Rectal smooth muscle tissue (tissue), 1 donor: Measurements from ENCODE around the gene C19orf67.
A peak's percentile ranks its signal among the peaks of the same experiment; 100 is the strongest.

Experiments used
- H3K27ac ChIP-seq: one replicate; pipeline ENCODE4 v1.7.0; 2013; ENCODE audit warnings: low read depth, low read length, inconsistent platforms
- H3K27me3 ChIP-seq: one replicate; pipeline ENCODE4 v1.7.0; 2013; ENCODE audit warnings: low read length; ENCODE audit not compliant: control insufficient read depth, insufficient read depth
- H3K36me3 ChIP-seq: one replicate; pipeline ENCODE4 v1.7.0; 2013; ENCODE audit warnings: low read length; ENCODE audit not compliant: control insufficient read depth, insufficient read depth
- H3K4me1 ChIP-seq: one replicate; pipeline ENCODE4 v1.7.0; 2013; ENCODE audit warnings: low read length; ENCODE audit not compliant: control insufficient read depth, insufficient read depth
- H3K4me3 ChIP-seq: one replicate; pipeline ENCODE4 v1.7.0; 2013; ENCODE audit warnings: low read length
- H3K9ac ChIP-seq: one replicate; pipeline ENCODE4 v1.7.0; 2013; ENCODE audit warnings: low read length

Gene C19orf67

GRCh38 chr19:14103310-14103709 is 17.7 kb upstream of the C19orf67 start:
- H3K9ac ChIP-seq: no peak overlapping the region

GRCh38 chr19:14102756-14103155 is 17.2 kb upstream of the C19orf67 start:
- Histone ChIP-seq H3K4me1 (peaks cover 5% of the 10 kb centered on the region), H3K27me3 (no peaks in the 10 kb centered on the region), H3K4me3 (no peak overlapping the region), H3K27ac (no peak overlapping the region), H3K36me3 (peaks cover 17% of the 10 kb centered on the region), H3K9ac (no peak overlapping the region)

More at GRCh38 chr19:14103310-14103709, 17.7 kb upstream of the C19orf67 start:
- Histone ChIP-seq H3K4me1 (peaks cover 8% of the 10 kb centered on the region), H3K27ac (no peak overlapping the region), H3K36me3 (peaks cover 14% of the 10 kb centered on the region), H3K27me3 (no peaks in the 10 kb centered on the region), H3K4me3 (no peak overlapping the region)

GRCh38 chr19:14102102-14102696 is 16.6 kb upstream of the C19orf67 start:
- Histone ChIP-seq H3K27ac (no peak overlapping the region), H3K4me1 (no peaks in the 10 kb centered on the region), H3K27me3 (no peaks in the 10 kb centered on the region), H3K9ac (no peak overlapping the region), H3K36me3 (peaks cover 22% of the 10 kb centered on the region), H3K4me3 (no peak overlapping the region)

- peaks cover 26% of the 10 kb centered on the region for H3K36me3 ChIP-seq
These were observed 15.5 kb upstream of the C19orf67 start for GRCh38 chr19:14101003-14101545.

GRCh38 chr19:14097532-14098151 is 12.1 kb upstream of the C19orf67 start:
- Histone ChIP-seq H3K4me3 (no peak overlapping the region), H3K9ac (no peak overlapping the region), H3K4me1 (no peaks in the 10 kb centered on the region), H3K27ac (no peak overlapping the region), H3K27me3 (no peaks in the 10 kb centered on the region), H3K36me3 (peaks cover 19% of the 10 kb centered on the region)

More at GRCh38 chr19:14101003-14101545, 15.5 kb upstream of the C19orf67 start:
- no peak overlapping the region for H3K27ac ChIP-seq
- H3K27me3 ChIP-seq: no peaks in the 10 kb centered on the region
- H3K4me1 ChIP-seq: no peaks in the 10 kb centered on the region
- no peak overlapping the region for H3K4me3 ChIP-seq
- no peak overlapping the region for H3K9ac ChIP-seq

GRCh38 chr19:14096272-14096992 is 10.8 kb upstream of the C19orf67 start:
- Histone ChIP-seq H3K27ac (no peak overlapping the region), H3K36me3 (peaks cover 19% of the 10 kb centered on the region), H3K9ac (no peak overlapping the region), H3K4me1 (no peaks in the 10 kb centered on the region), H3K27me3 (no peaks in the 10 kb centered on the region), H3K4me3 (no peak overlapping the region)

- no peaks in the 10 kb centered on the region for H3K4me1 ChIP-seq
- H3K27ac ChIP-seq: no peak overlapping the region
- H3K36me3 ChIP-seq: peaks cover 14% of the 10 kb centered on the region
- H3K4me3 ChIP-seq: no peak overlapping the region
- no peak overlapping the region for H3K9ac ChIP-seq
- H3K27me3 ChIP-seq: no peaks in the 10 kb centered on the region
These were observed 9.3 kb upstream of the C19orf67 start for GRCh38 chr19:14094854-14095253.

- Histone ChIP-seq H3K4me3 (no peak overlapping the region), H3K36me3 (peaks cover 14% of the 10 kb centered on the region), H3K4me1 (peaks cover 3% of the 10 kb centered on the region), H3K27me3 (no peaks in the 10 kb centered on the region), H3K9ac (no peak overlapping the region), H3K27ac (no peak overlapping the region)
These were observed 7.7 kb upstream of the C19orf67 start for GRCh38 chr19:14093117-14093823.

- Histone ChIP-seq H3K4me3 (peak overlapping the region; percentile 95), H3K27ac (peak overlapping the region; percentile 90), H3K36me3 (peaks cover 5% of the 10 kb centered on the region), H3K9ac (no peak overlapping the region), H3K4me1 (peaks cover 3% of the 10 kb centered on the region), H3K27me3 (no peaks in the 10 kb centered on the region)
These were observed 6.4 kb upstream of the C19orf67 start for GRCh38 chr19:14091813-14092462.

- peaks cover under 1% of the 10 kb centered on the region for H3K36me3 ChIP-seq
- H3K4me3 ChIP-seq: peak overlapping the region; percentile 95
- peak overlapping the region; percentile 80 for H3K9ac ChIP-seq
- no peaks in the 10 kb centered on the region for H3K27me3 ChIP-seq
- H3K27ac ChIP-seq: peak overlapping the region; percentile 90
- peaks cover 3% of the 10 kb centered on the region for H3K4me1 ChIP-seq
These were observed 5.7 kb upstream of the C19orf67 start for GRCh38 chr19:14091081-14091812.

GRCh38 chr19:14090509-14091080 is 5.0 kb upstream of the C19orf67 start, which contains the start of gene SAMD1:
Gene SAMD1, minus strand, starts transcription at chr19:14090751.
- no peaks in the 10 kb centered on the region for H3K36me3 ChIP-seq
- no peaks in the 10 kb centered on the region for H3K27me3 ChIP-seq
- peak within 1 kb of the TSS; percentile 95 for H3K4me3 ChIP-seq
- H3K4me1 ChIP-seq: peaks cover 3% of the 10 kb centered on the region
- peak within 1 kb of the TSS; percentile 80 for H3K9ac ChIP-seq
- H3K27ac ChIP-seq: peak within 1 kb of the TSS; percentile 90
